DND-41 (cell line): ENCODE results near the gene IPCEF1.
A peak's percentile ranks its signal among the peaks of the same experiment; 100 is the strongest.

Source experiments
- ATAC-seq: fragments of 200-7000 bp; cut with Tn5 transposase; 3 replicates; pipeline ENCODE4 v1.9.1; 2021; ENCODE audit warnings: low read depth; ENCODE audit not compliant: insufficient read depth
- DNase-seq: peaks from one replicate; pipeline ENCODE4 v3.0.0-alpha.2; 2020
- H2AFZ ChIP-seq: 2 replicates; pipeline ENCODE4 v1.6.0; 2012; ENCODE audit warnings: low read depth, low read length
- H3K27ac ChIP-seq: 2 replicates; pipeline ENCODE4 v1.5.1; 2012; ENCODE audit warnings: low read length, inconsistent platforms
- H3K27me3 ChIP-seq: fragments of 200-600 bp; sonication (generic); 2 replicates; pipeline ENCODE4 v1.6.0; 2012; ENCODE audit warnings: low read length, mild to moderate bottlenecking, inconsistent platforms; ENCODE audit not compliant: insufficient read depth, poor library complexity
- H3K36me3 ChIP-seq: 2 replicates; pipeline ENCODE4 v1.5.1; 2012; ENCODE audit warnings: low read length, inconsistent platforms; ENCODE audit not compliant: insufficient read depth
- H3K4me1 ChIP-seq: 2 replicates; pipeline ENCODE4 v1.5.1; 2012; ENCODE audit warnings: mild to moderate bottlenecking, low read length; ENCODE audit not compliant: insufficient read depth
- H3K4me2 ChIP-seq: 2 replicates; pipeline ENCODE4 v1.6.0; 2012; ENCODE audit warnings: mild to moderate bottlenecking, moderate library complexity, low read length, inconsistent platforms; ENCODE audit not compliant: insufficient read depth
- H3K4me3 ChIP-seq, 2 experiments: fragments of 200-600 bp in 1 of 2; shearing (Covaris generic) in 1 of 2; 2 replicates each; pipeline ENCODE4 v1.5.1; 2012 to 2016; ENCODE audit warnings: inconsistent platforms in 2 of 2, low read length in 2 of 2, mild to moderate bottlenecking in 2 of 2, low read depth in 1 of 2, moderate library complexity in 1 of 2
- H3K79me2 ChIP-seq: 2 replicates; pipeline ENCODE4 v1.6.0; 2012; ENCODE audit warnings: low read length, inconsistent platforms; ENCODE audit not compliant: insufficient read depth
- H3K9ac ChIP-seq: 2 replicates; pipeline ENCODE4 v1.6.0; 2012; ENCODE audit warnings: low read depth, mild to moderate bottlenecking, inconsistent platforms, low read length, moderate library complexity
- H3K9me3 ChIP-seq: 2 replicates; pipeline ENCODE4 v1.5.1; 2012; ENCODE audit warnings: low read length, moderate library complexity, mild to moderate bottlenecking, inconsistent platforms; ENCODE audit not compliant: insufficient read depth, severe bottlenecking
- H4K20me1 ChIP-seq: 2 replicates; pipeline ENCODE4 v1.6.0; 2012; ENCODE audit warnings: low read length; ENCODE audit not compliant: insufficient read depth
- EZH2 ChIP-seq: IDR thresholded peaks from 3 replicates; pipeline ENCODE4 v1.6.1; 2012; ENCODE audit warnings: borderline replicate concordance, low read depth, mild to moderate bottlenecking, moderate library complexity, low read length, inconsistent platforms; ENCODE audit not compliant: severe bottlenecking
- TF ChIP-seq, protein P1 (sequence below): IDR thresholded peaks from 2 replicates; pipeline ENCODE4 v1.5.1; 2012; ENCODE audit warnings: borderline replicate concordance, low read length, moderate library complexity, mild to moderate bottlenecking; ENCODE audit not compliant: poor library complexity, severe bottlenecking; ENCODE audit errors: extremely low read depth

The IPCEF1 gene

GRCh38 chr6:154229786-154230185 lies 126.8 kb downstream of the IPCEF1 start:
- H3K4me1 ChIP-seq, result peaks cover 44% of the 10 kb centered on the region
- 0 out of 2 replicates have a peak, but pooled peaks cover 6% of the 10 kb centered on the region for H3K36me3 ChIP-seq
- peak; percentile 60 for DNase-seq
- H3K9ac ChIP-seq, result no peak overlapping the region
- peak overlapping the region; percentile 41; the same call in 1 of the 2 replicates for H3K27ac ChIP-seq
- H2AFZ ChIP-seq, result no peak overlapping the region
- peak overlapping the region; percentile 29; the same call in 1 of the 2 replicates for H3K4me2 ChIP-seq
- peak; percentile 78 for ATAC-seq
- no peak overlapping the region for H3K4me3 ChIP-seq
- no peaks in the 10 kb centered on the region for H4K20me1 ChIP-seq
- H3K9me3 ChIP-seq, result no peaks in the 10 kb centered on the region
- no peaks in the 10 kb centered on the region for H3K27me3 ChIP-seq
- TF ChIP-seq, protein P1, sequence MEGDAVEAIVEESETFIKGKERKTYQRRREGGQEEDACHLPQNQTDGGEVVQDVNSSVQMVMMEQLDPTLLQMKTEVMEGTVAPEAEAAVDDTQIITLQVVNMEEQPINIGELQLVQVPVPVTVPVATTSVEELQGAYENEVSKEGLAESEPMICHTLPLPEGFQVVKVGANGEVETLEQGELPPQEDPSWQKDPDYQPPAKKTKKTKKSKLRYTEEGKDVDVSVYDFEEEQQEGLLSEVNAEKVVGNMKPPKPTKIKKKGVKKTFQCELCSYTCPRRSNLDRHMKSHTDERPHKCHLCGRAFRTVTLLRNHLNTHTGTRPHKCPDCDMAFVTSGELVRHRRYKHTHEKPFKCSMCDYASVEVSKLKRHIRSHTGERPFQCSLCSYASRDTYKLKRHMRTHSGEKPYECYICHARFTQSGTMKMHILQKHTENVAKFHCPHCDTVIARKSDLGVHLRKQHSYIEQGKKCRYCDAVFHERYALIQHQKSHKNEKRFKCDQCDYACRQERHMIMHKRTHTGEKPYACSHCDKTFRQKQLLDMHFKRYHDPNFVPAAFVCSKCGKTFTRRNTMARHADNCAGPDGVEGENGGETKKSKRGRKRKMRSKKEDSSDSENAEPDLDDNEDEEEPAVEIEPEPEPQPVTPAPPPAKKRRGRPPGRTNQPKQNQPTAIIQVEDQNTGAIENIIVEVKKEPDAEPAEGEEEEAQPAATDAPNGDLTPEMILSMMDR, result no peak
- no peak for TF ChIP-seq EZH2
- peaks cover 18% of the 10 kb centered on the region for H3K79me2 ChIP-seq

DNA sequence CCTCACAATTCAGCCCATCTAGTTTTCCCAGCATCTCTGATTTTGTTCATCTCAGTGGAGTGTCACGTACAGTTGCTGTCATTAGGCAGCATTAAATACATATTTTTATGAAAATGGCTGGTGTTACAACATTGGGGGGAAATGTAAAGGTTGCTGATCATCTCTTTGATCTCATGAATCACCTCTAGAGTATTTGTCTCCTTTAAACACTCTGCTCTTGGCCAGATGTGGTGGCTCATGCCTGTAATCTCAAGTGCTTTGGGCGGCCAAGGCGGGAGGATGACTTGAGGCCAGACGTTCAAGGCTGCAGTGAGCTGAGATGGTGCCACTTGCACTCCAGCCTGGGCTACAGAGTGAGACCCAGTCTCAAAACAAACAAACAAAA lies 128.1 kb downstream of the IPCEF1 start:
- Histone ChIP-seq H3K36me3 (0 out of 2 replicates have a peak, but pooled peaks cover 5% of the 10 kb centered on the region), H3K4me3 (no peak overlapping the region), H3K4me1 (peaks cover 31% of the 10 kb centered on the region), H3K9me3 (no peaks in the 10 kb centered on the region), H3K27me3 (no peaks in the 10 kb centered on the region), H4K20me1 (no peaks in the 10 kb centered on the region), H3K79me2 (peaks cover 18% of the 10 kb centered on the region), H3K27ac (no peak overlapping the region), H2AFZ (no peak overlapping the region), H3K4me2 (no peak overlapping the region), H3K9ac (no peak overlapping the region)
- TF ChIP-seq, protein P1, result no peak
- TF ChIP-seq EZH2, result no peak
- DNase-seq (no peak), ATAC-seq (no peak)

- Histone ChIP-seq H3K9ac (no peak overlapping the region), H3K9me3 (no peaks in the 10 kb centered on the region), H2AFZ (no peak overlapping the region), H3K4me2 (no peak overlapping the region), H3K27me3 (no peaks in the 10 kb centered on the region), H4K20me1 (no peaks in the 10 kb centered on the region), H3K4me1 (peaks cover 29% of the 10 kb centered on the region), H3K4me3 (no peak overlapping the region), H3K27ac (no peak overlapping the region), H3K36me3 (peaks cover 10% of the 10 kb centered on the region; the same call in 1 of the 2 replicates), H3K79me2 (peaks cover 18% of the 10 kb centered on the region)
- TF ChIP-seq, protein P1, result no peak
- no peak for TF ChIP-seq EZH2
- DNase-seq (no peak), ATAC-seq (no peak)
These were observed 128.6 kb downstream of the IPCEF1 start for GRCh38 chr6:154227862-154228520.

DNA sequence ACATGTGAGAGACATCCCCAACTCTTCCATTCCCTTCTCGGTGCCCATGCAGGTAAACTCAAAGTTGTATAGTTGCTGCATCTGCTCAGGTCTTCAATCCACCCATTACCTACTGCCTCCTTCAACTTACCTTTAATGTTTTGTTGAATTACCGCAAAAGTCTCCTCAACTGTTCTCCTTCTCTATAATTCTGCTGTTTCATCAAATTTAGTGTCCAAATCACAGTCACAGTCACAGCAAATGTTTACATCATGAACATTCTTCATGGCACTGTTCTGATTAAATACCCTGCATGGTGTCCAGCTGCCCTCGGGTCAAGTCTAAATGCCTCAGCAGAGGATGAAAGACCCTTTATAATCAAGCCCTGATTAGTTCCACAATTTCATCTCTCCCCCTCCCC lies 130.1 kb downstream of the IPCEF1 start:
- DNase-seq, result no peak
- no peaks in the 10 kb centered on the region for H3K27me3 ChIP-seq
- ATAC-seq, result no peak

More for the DNA sequence above, 130.1 kb downstream of the IPCEF1 start:
- H2AFZ ChIP-seq, result no peak overlapping the region
- H3K9ac ChIP-seq, result no peak overlapping the region
- H3K4me2 ChIP-seq, result no peak overlapping the region
- peaks cover 15% of the 10 kb centered on the region for H3K79me2 ChIP-seq
- peaks cover 20% of the 10 kb centered on the region for H3K4me1 ChIP-seq
- no peaks in the 10 kb centered on the region for H3K9me3 ChIP-seq
- H4K20me1 ChIP-seq, result no peaks in the 10 kb centered on the region
- H3K4me3 ChIP-seq, result no peak overlapping the region
- H3K27ac ChIP-seq, result no peak overlapping the region
- H3K36me3 ChIP-seq, result peaks cover 18% of the 10 kb centered on the region; the same call in 1 of the 2 replicates
- TF ChIP-seq EZH2, result no peak
- TF ChIP-seq, protein P1, result no peak
